Body of pancreas (tissue), 4 donors: ENCODE measurements around the gene OLFML3.
"Not testable (repeated sequence)": the region's sequence is repeated elsewhere in the genome, so short reads cannot be mapped to it uniquely, and the experiment has no call there.

ENCODE experiments used
- CTCF ChIP-seq, 7 experiments: fragments of 450-650 bp in 4 of 7; fragments of 200-600 bp in 3 of 7; sonication (generic) in 3 of 7; IDR thresholded peaks; one replicate each; pipeline ENCODE4 v1.5.1; 2016 to 2019; ENCODE audit warnings: antibody characterized with exemption in 7 of 7
- POLR2A ChIP-seq, 3 donors: fragments of 450-650 bp; IDR thresholded peaks; one replicate each; pipeline ENCODE4 v1.6.1; 2016; ENCODE audit warnings: antibody characterized with exemption in 3 of 3, mild to moderate bottlenecking in 2 of 3

GRCh38 chr1:114006825-114007224 is 27.6 kb downstream of the OLFML3 start:
- not testable (repeated sequence) for TF ChIP-seq CTCF, POLR2A (IDR thresholded peaks at IDR 0.05)
